ENCODE data around the gene ISG20L2.

DNA sequence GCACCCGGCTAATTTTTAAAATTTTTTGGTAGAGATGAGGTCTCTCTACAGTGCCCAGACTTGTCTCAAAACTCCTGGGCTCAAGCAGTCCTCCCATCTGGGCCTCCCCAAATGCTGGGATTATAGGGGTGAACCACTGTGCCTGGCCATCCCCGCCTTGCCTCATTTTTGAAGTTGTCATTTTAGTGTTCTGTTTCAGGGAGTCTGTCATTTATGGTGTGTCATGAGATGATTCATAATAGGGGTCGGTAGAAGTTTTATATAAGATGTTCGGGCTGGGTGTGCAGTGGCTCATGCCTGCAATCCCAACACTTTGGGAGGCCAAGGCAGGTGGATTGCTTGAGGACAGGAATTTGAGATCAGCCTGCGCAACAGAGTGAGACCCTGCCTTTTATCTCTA is 47.2 kb upstream of the ISG20L2 start:
- TF ChIP-seq, protein P1, sequence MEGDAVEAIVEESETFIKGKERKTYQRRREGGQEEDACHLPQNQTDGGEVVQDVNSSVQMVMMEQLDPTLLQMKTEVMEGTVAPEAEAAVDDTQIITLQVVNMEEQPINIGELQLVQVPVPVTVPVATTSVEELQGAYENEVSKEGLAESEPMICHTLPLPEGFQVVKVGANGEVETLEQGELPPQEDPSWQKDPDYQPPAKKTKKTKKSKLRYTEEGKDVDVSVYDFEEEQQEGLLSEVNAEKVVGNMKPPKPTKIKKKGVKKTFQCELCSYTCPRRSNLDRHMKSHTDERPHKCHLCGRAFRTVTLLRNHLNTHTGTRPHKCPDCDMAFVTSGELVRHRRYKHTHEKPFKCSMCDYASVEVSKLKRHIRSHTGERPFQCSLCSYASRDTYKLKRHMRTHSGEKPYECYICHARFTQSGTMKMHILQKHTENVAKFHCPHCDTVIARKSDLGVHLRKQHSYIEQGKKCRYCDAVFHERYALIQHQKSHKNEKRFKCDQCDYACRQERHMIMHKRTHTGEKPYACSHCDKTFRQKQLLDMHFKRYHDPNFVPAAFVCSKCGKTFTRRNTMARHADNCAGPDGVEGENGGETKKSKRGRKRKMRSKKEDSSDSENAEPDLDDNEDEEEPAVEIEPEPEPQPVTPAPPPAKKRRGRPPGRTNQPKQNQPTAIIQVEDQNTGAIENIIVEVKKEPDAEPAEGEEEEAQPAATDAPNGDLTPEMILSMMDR (conservative IDR thresholded peaks at IDR 0.05), result no peak
- TF ChIP-seq EZH2 (IDR thresholded peaks at IDR 0.05; ENCODE audit: low read depth), result no peak
